Activated T-cell treated with anti-CD3 and anti-CD28 coated beads for 24 hours (primary cell): Measurements from ENCODE around the gene ZSCAN5B.
"Not testable (repeated sequence)": the region's sequence is repeated elsewhere in the genome, so short reads cannot be mapped to it uniquely, and the experiment has no call there.

Experiments
- DNase-seq: peaks from one replicate; pipeline ENCODE4 v3.0.0-alpha.2; 2020; ENCODE audit warnings: low read depth

ZSCAN5B gene

GRCh38 chr19:56175861-56176307 lies 21.7 kb downstream of the ZSCAN5B start, which contains the start of gene GALP:
GALP (plus strand) TSS chr19:56176008; CDS start chr19:56177109, 1,101 bp downstream.
- DNase-seq, result not testable (repeated sequence)

DNA sequence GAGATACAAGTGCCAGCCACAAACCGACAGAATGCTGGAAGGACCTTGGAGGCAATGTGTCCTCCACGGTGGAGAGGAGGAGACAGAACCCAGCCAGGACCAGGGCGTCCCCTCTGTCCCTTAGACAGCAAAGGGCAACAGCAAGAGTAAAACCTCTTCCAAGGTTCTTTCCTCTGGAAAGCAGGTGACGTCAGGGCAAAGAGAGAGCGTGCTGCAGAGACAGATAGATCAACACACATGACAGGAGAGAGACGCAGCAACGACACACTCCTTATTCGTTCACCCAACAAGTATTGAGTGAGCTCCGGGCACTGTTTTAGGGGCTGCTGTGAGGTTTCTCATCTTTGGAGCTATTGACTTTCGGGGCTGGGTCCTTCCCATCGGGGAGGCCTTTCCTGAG lies 23.0 kb downstream of the ZSCAN5B start:
- DNase-seq, result no peak

DNA sequence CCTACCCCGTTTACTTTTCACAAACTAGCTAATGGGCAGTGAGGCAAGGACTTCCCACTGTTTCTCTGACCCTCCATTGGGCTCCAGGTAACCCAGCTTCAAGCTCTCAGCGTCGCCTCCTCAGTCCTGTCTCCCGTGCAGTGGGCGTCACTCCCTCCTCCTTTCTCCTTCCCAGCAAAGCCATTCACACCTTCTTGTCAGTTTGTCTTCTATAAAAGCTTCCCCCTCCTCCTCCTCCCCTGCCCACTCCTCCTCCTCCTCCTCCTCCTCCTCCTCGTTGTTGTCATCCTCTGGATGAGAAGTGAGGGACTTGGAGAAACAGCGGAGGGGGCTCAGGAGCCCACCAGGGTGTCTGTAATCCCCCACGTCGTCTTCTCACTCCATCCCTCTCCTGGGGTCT lies 23.5 kb downstream of the ZSCAN5B start:
- DNase-seq, result no peak

DNA sequence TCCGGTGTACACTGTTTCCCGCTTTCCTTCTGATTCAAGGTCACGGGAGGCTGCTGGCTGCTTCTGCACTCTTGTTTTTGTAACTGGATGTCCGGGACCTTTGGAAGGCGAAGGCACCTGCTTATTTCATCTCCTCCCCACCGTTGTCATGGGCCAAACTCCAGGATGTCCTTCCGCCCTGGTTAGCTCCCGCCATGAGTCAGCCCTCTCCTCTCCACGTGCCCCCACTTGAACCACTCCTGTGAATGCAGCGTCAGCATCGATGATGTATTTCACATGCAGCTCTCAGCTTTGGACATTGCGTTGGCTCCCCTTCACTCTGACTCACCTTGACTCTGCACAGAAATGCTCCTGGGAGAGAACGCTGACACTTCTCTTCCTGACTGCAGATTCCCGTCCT lies 27.3 kb downstream of the ZSCAN5B start:
- DNase-seq, result no peak

DNA sequence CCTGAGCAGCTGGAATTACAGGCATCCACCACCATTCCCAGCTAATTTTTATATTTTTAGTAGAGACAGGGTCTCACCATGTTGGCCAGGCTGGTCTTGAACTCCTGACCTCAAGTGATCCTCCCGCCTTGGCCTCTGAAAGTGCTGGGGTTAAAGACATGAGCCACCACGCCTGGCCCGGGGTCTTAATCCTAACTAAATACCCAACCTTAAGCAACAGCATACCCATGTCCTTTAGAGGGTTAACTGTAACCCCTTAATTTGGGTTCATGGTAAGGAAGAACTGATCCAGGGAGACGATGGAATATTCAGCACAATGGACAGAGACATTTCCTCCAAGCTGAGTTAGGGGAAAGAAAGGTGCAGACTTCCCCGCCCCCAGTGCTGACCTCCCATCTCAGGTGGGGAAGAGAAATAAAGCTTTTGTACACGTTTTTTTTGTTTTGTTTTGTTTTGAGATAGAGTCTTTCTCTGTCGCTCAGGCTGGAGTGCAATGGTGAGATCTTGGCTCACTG lies 30.5 kb downstream of the ZSCAN5B start:
- no peak for DNase-seq

DNA sequence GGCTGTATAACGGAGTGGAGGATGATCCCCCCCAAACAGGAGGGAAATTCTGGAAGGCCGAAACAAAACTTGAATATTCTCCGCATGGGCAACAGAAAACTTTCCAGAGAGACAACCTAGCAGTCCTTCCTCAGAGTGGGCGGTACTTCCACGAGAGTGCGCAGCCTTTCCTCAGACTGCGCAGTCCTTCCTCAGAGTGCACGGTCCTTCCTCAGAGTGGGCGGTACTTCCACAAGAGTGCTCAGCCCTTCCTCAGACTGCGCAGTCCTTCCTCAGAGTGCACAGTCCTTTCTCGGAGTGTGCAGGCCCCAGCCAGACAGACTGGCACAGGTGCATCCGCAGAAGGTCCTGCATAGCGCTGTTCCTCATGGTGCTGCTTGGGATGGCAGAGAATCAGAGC lies 34.5 kb downstream of the ZSCAN5B start:
- DNase-seq, result no peak

- no peak for DNase-seq
These were observed 35.3 kb downstream of the ZSCAN5B start for GRCh38 chr19:56162258-56162657.

- no peak for DNase-seq
These were observed 36.0 kb downstream of the ZSCAN5B start for GRCh38 chr19:56161534-56161933.

DNA sequence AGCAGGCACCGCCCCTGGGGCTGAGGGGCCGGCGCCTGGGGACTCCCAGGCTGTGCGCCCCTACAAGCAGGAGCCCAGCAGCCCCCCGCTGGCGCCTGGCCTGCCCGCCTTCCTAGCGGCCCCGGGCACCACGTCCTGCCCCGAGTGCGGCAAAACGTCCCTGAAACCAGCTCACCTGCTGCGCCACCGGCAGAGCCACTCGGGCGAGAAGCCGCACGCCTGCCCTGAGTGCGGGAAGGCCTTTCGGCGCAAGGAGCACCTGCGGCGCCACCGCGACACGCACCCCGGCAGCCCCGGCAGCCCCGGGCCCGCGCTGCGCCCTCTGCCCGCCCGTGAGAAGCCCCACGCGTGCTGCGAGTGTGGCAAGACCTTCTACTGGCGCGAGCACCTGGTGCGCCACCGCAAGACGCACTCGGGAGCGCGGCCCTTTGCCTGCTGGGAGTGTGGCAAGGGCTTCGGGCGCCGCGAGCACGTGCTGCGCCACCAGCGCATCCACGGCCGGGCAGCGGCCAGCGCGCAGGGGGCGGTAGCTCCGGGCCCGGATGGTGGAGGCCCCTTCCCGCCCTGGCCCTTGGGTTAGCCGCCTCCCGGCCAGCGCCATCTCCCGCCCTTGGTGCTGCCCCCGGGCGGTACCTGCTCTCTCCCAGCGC lies 37.8 kb downstream of the ZSCAN5B start:
- DNase-seq, result no peak

DNA sequence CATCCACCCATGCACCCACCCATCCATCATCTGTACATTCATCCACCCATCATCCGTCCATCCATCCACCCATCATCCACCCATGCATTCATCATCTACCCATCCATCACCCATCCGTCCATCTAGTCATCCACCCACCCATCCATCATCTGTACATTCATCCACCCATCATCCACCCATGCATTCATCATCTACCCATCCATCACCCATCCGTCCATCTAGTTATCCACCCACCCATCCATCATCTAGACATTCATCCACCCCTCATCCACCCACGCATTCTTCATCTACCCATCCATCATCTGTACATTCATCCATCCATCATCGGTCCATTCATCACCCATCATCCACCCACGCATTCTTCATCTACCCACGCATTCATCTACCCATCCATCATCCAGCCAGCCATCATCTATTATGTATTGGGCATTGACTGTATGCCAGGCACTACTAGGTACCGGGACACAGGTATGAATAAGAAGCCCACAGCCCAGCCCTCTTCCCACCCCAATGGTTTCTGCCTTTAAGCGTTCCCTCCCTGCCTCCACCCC lies 38.5 kb downstream of the ZSCAN5B start:
- no peak for DNase-seq

GRCh38 chr19:56158170-56158757 lies 39.3 kb downstream of the ZSCAN5B start:
- no peak for DNase-seq

GRCh38 chr19:56156768-56157167 lies 40.8 kb downstream of the ZSCAN5B start:
- no peak for DNase-seq

DNA sequence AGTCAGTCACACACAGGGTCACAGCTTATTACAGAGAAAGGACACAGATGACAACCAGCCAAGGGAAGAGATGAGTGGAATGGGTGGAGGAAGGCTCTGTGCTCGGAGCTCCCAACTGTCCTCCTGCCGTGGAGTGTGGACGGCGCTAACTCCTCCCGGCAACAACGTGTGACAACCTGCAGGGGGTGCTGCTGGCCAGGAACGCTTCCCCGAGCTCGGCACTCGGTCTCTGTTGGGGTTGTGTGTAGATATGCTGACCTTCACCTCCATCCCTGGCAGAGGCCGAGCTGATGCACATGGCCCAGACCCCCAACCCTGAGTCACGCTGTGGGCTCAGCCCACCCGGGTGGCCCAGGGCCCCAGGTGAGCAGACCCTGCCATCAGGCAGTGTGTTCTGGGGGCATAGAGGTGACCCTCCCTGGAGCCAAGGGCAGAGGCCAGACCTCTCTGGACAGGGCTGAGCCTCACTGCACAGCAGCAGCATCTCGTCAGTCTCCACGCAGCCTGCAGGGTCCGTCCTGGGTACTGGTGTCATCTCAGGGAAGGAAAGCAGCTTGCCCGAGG lies 42.4 kb downstream of the ZSCAN5B start:
- DNase-seq, result no peak

GRCh38 chr19:56153507-56153906 lies 44.1 kb downstream of the ZSCAN5B start:
- no peak for DNase-seq

DNA sequence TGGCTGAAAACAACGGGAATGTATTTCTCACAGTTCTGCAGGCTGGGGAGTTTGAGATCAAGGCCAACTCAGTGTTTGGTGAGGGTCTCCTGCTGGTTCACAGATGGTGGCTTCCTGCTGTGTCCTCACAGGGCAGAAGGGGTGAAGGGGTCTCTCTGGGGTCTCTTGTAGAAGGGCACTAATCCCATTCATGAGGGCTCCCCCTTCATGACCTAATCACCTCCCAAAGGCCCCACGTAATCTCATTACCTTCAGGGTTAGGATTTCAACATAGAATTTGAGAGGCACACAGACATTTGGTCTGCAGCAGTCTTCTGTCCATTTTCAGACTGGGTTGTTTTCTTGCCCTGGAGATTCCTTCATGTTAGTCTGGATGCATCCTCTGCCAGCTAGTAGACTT lies 44.9 kb downstream of the ZSCAN5B start:
- DNase-seq, result no peak

GRCh38 chr19:56150358-56150757 lies 47.2 kb downstream of the ZSCAN5B start:
- DNase-seq, result no peak

- no peak for DNase-seq
These were observed 47.9 kb downstream of the ZSCAN5B start for GRCh38 chr19:56149656-56150038.

DNA sequence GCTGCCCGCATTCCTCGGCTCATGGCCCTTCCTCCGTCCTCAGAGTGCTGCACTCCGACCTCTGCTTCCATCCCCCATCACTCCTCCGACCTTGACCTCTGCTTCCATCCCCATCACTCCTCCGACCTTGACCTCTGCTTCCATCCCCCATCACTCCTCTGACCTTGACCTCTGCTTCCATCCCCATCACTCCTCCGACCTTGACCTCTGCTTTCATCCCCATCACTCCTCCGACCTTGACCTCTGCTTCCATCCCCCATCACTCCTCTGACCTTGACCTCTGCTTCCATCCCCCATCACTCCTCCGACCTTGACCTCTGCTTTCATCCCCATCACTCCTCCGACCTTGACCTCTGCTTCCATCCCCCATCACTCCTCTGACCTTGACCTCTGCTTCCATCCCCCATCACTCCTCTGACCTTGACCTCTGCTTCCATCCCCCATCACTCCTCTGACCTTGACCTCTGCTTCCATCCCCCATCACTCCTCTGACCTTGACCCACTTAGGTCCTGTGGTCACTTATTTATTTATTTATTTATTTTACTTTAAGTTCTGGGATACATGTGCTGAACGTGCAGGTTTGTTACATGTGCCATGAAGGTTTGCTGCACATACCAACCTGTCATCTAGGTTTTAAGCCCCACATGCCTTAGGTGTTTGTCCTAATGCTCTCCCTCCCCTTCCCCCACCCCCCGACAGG lies 48.5 kb downstream of the ZSCAN5B start:
- not testable (repeated sequence) for DNase-seq

DNA sequence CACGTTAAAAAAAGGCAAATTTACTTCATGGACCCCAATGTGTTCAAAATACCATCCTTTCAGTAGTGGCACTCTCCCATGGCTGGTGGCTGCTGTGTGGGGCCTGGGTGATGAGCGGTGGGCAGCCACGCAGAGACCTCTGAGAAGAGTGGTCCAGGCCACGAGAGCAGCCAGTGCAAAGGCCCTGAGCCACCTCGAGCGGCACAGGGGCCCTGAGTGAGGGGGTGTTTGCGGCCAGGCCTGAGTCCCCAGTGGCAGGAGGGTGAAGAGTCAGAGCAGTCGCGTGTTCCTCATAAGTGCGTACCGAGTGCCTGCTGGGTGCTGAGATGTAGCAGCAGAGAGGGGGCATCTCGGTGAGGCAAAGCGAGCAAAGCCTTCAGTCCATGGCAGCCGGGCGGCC lies 49.5 kb downstream of the ZSCAN5B start:
- DNase-seq, result no peak

DNA sequence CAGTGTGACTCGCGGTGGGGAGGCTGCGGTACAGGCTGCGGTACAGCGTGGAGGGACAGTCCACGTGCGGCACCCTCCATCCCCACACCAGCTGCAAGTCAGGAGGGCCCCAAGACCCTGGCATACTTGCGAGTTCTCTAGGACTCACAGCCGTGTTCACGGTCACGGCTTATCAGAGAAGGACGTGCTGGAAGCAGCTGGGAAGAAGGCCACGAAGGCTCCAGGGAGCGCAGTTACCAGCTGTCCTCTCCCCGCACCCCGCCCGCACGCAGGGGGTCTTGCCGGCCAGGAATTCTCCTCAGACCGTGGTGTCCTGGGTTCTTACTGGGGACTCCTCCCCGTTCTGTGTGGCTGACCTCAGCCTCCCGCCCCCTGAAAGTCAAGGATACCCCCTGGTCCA lies 50.3 kb downstream of the ZSCAN5B start:
- no peak for DNase-seq

DNA sequence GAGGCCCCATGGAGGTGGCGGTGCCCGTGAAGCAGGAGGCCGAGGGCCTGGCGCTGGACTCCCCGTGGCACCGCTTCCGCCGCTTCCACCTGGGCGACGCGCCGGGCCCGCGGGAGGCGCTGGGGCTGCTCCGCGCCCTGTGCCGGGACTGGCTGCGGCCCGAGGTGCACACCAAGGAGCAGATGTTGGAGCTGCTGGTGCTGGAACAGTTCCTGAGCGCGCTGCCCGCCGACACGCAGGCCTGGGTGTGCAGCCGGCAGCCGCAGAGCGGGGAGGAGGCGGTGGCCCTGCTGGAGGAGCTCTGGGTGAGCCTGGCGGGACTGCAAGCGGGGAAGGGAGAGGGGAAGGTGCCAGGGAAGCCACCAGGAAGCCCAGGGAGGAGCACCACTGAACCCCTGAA lies 50.7 kb downstream of the ZSCAN5B start:
- no peak for DNase-seq

DNA sequence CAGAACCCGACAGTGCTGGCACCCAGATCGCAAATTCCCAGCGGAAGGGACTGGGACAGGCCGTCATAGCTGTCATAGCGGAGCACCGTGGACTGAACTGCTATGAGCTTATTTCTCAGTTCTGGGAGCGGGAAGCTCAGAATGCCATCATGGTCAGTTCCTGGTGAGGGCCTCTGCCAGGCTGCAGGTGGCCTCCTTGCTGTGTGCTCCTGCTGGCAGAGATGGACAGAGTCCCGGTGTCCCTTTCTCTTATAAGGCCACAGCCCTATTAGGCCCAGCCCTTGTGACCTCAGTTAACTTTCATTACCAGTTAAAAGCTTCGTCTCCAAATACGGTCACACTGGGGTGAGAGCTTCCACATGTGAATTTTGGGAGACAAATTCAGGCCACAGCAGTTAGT lies 51.9 kb downstream of the ZSCAN5B start:
- no peak for DNase-seq

DNA sequence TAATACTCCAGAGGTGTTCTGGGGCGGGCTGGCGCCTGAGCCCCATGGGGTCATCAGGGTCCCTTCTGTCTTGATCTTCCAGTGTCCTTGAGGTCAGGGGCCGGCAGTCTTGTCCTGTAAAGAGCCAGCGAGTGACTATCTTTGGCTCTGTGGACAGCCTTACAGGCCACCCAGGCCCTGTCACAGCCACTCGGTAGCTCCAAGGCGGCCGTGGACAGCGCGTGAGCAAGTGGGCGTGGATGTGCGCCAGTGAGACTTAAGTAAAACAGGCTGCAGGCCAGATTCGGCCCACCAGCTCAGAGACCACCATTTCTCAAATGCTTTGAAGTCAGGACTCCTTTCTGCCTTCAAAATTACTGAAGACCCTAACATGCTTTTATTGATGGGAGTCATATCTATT lies 52.8 kb downstream of the ZSCAN5B start:
- no peak for DNase-seq
